WI38 (cell line): ENCODE results near the gene ABHD10.

Experiments
- H3K4me3 ChIP-seq: 2 replicates; pipeline ENCODE4 v1.5.1; 2011; ENCODE audit warnings: low read depth, mild to moderate bottlenecking, control low read depth, low read length
- CTCF ChIP-seq: IDR thresholded peaks from 2 replicates; pipeline ENCODE4 v1.5.1; 2012; ENCODE audit warnings: low read depth, mild to moderate bottlenecking, control low read depth, low read length

ABHD10 gene

GRCh38 chr3:111978583-111979433, at the start of gene ABHD10:
Gene ABHD10, plus strand, starts transcription at chr3:111979026. Its CDS starts 36 bp downstream, at chr3:111979062.
- peak within 1 kb of the TSS; percentile 87 for H3K4me3 ChIP-seq
- no peak for TF ChIP-seq CTCF

- H3K4me3 ChIP-seq: no peak overlapping the region
- TF ChIP-seq CTCF: no peak
Measured at GRCh38 chr3:111929484-111929883, 49.3 kb upstream of the ABHD10 start.

GRCh38 chr3:111932946-111933345, 45.9 kb upstream of the ABHD10 start:
- TF ChIP-seq CTCF: no peak
- no peak overlapping the region for H3K4me3 ChIP-seq

- no peak overlapping the region for H3K4me3 ChIP-seq
- no peak for TF ChIP-seq CTCF
Measured at GRCh38 chr3:111936191-111936841, 42.5 kb upstream of the ABHD10 start.

GRCh38 chr3:111936967-111937366, 41.9 kb upstream of the ABHD10 start:
- H3K4me3 ChIP-seq: no peak overlapping the region

GRCh38 chr3:111937871-111938270, 41.0 kb upstream of the ABHD10 start:
- no peak for TF ChIP-seq CTCF
- no peak overlapping the region for H3K4me3 ChIP-seq

More at GRCh38 chr3:111936967-111937366, 41.9 kb upstream of the ABHD10 start:
- no peak for TF ChIP-seq CTCF

GRCh38 chr3:111939873-111940272, 39.0 kb upstream of the ABHD10 start:
- TF ChIP-seq CTCF: no peak
- no peak overlapping the region for H3K4me3 ChIP-seq
